ENCODE data around the gene PUDP. TPM values are rescaled to one million over a fixed set of nuclear protein-coding genes. Genes with fewer than 3 reads are reported as not detected.
"Not testable (repeated sequence)": the region's sequence is repeated elsewhere in the genome, so short reads cannot be mapped to it uniquely, and the experiment has no call there.

PUDP gene
- polyA plus RNA-seq (2013, experiment 1 of 2; ENCODE audit: insufficient read length) = 11.9 TPM
- polyA plus RNA-seq (2013, experiment 2 of 2; ENCODE audit: insufficient read length) = 12.4 TPM

GRCh38 chrX:7147978-7148854, at the start of gene PUDP:
TSS of gene PUDP (minus strand) at chrX:7148153. CDS start at chrX:7148113, 40 bp downstream.
- DNase-seq = peak; percentile 82

- no peak for DNase-seq
These were observed 46.7 kb upstream of the PUDP start for GRCh38 chrX:7194606-7195005.

GRCh38 chrX:7192871-7193270, 44.9 kb upstream of the PUDP start:
- DNase-seq = no peak

- no peak for DNase-seq
These were observed 43.7 kb upstream of the PUDP start for GRCh38 chrX:7191681-7192110.

- DNase-seq = no peak
These were observed 42.2 kb upstream of the PUDP start for GRCh38 chrX:7190157-7190556.

- peak; percentile 38 for DNase-seq
These were observed 40.7 kb upstream of the PUDP start for GRCh38 chrX:7188672-7189071.

- DNase-seq = peak; percentile 55
These were observed 36.9 kb upstream of the PUDP start for GRCh38 chrX:7184816-7185215.

GRCh38 chrX:7179446-7179845, 31.5 kb upstream of the PUDP start:
- no peak for DNase-seq

- DNase-seq = not testable (repeated sequence)
These were observed 30.9 kb upstream of the PUDP start for GRCh38 chrX:7178859-7179258.

- no peak for DNase-seq
These were observed 22.9 kb upstream of the PUDP start for GRCh38 chrX:7170898-7171297.

GRCh38 chrX:7169627-7170026, 21.7 kb upstream of the PUDP start:
- no peak for DNase-seq

GRCh38 chrX:7168371-7168770, 20.4 kb upstream of the PUDP start:
- DNase-seq = peak; percentile 22

- DNase-seq = no peak
These were observed 16.2 kb upstream of the PUDP start for GRCh38 chrX:7164174-7164573.

- DNase-seq = no peak
These were observed 15.3 kb upstream of the PUDP start for GRCh38 chrX:7163146-7163677.

- peak; percentile 36 for DNase-seq
These were observed 11.4 kb upstream of the PUDP start for GRCh38 chrX:7159149-7159861.

GRCh38 chrX:7158468-7158990, 10.6 kb upstream of the PUDP start:
- DNase-seq = peak; percentile 48

- DNase-seq = no peak
These were observed 8.9 kb upstream of the PUDP start for GRCh38 chrX:7156879-7157278.

GRCh38 chrX:7155163-7155562, 7.2 kb upstream of the PUDP start:
- DNase-seq = no peak

GRCh38 chrX:7154041-7154597, 6.2 kb upstream of the PUDP start:
- no peak for DNase-seq

GRCh38 chrX:7153231-7153630, 5.3 kb upstream of the PUDP start:
- no peak for DNase-seq

- DNase-seq = no peak
These were observed 1.5 kb upstream of the PUDP start for GRCh38 chrX:7149411-7149810.

- DNase-seq = peak; percentile 31
These were observed 458 bp downstream of the PUDP start, which contains the start of gene STS for GRCh38 chrX:7147413-7147977. TSS of gene STS (plus strand) at chrX:7147712. CDS start at chrX:7253200, 105,488 bp downstream.
